Measurements from ENCODE around the gene UBL3.

UBL3 gene

GRCh38 chr13:29749401-29750182 is 100.8 kb downstream of the UBL3 start:
- Histone ChIP-seq H4K20me1 (ENCODE audit: insufficient read depth) (no peaks in the 10 kb centered on the region), H3K27ac (no peak overlapping the region), H3K4me3 (IDR thresholded peaks at IDR 0.05; ENCODE audit: insufficient read depth, low read depth, low read length) (no peak overlapping the region), H3K79me2 (ENCODE audit: insufficient read depth, low read depth) (no peaks in the 10 kb centered on the region), H3K27me3 (ENCODE audit: insufficient read depth, low read depth) (no peaks in the 10 kb centered on the region), H3K4me1 (ENCODE audit: low read depth, poor library complexity, severe bottlenecking) (no peaks in the 10 kb centered on the region), H2AFZ (ENCODE audit: low read depth) (no peak overlapping the region), H3K9ac (no peak overlapping the region), H3K36me3 (ENCODE audit: insufficient read depth) (no peaks in the 10 kb centered on the region), H3K4me2 (no peak overlapping the region)
- TF ChIP-seq CTCF (conservative IDR thresholded peaks at IDR 0.05; ENCODE audit: low read depth, low read length), result no peak

- no peak for TF ChIP-seq CTCF (conservative IDR thresholded peaks at IDR 0.05; ENCODE audit: low read depth, low read length)
- Histone ChIP-seq H3K27ac (no peak overlapping the region), H3K4me3 (IDR thresholded peaks at IDR 0.05; ENCODE audit: insufficient read depth, low read depth, low read length) (no peak overlapping the region), H3K36me3 (ENCODE audit: insufficient read depth) (no peaks in the 10 kb centered on the region), H4K20me1 (ENCODE audit: insufficient read depth) (no peaks in the 10 kb centered on the region), H3K9ac (no peak overlapping the region), H2AFZ (ENCODE audit: low read depth) (no peak overlapping the region), H3K4me2 (no peak overlapping the region), H3K4me1 (ENCODE audit: low read depth, poor library complexity, severe bottlenecking) (peaks cover 9% of the 10 kb centered on the region), H3K79me2 (ENCODE audit: insufficient read depth, low read depth) (no peaks in the 10 kb centered on the region), H3K27me3 (ENCODE audit: insufficient read depth, low read depth) (no peaks in the 10 kb centered on the region)
Measured at GRCh38 chr13:29748097-29748496, 102.3 kb downstream of the UBL3 start.

GRCh38 chr13:29746148-29746677 is 104.2 kb downstream of the UBL3 start:
- no peaks in the 10 kb centered on the region for H3K36me3 ChIP-seq (ENCODE audit: insufficient read depth)
- H3K9ac ChIP-seq, result no peak overlapping the region
- no peak for TF ChIP-seq CTCF (conservative IDR thresholded peaks at IDR 0.05; ENCODE audit: low read depth, low read length)
- H3K27ac ChIP-seq, result no peak overlapping the region
- H4K20me1 ChIP-seq (ENCODE audit: insufficient read depth), result no peaks in the 10 kb centered on the region
- H3K4me1 ChIP-seq (ENCODE audit: low read depth, poor library complexity, severe bottlenecking), result peaks cover 11% of the 10 kb centered on the region
- H3K4me3 ChIP-seq (IDR thresholded peaks at IDR 0.05; ENCODE audit: insufficient read depth, low read depth, low read length), result no peak overlapping the region
- no peak overlapping the region for H2AFZ ChIP-seq (ENCODE audit: low read depth)
- H3K4me2 ChIP-seq, result no peak overlapping the region
- H3K27me3 ChIP-seq (ENCODE audit: insufficient read depth, low read depth), result no peaks in the 10 kb centered on the region
- H3K79me2 ChIP-seq (ENCODE audit: insufficient read depth, low read depth), result no peaks in the 10 kb centered on the region

- H4K20me1 ChIP-seq (ENCODE audit: insufficient read depth), result no peaks in the 10 kb centered on the region
- H3K27ac ChIP-seq, result no peak overlapping the region
- no peak overlapping the region for H3K4me2 ChIP-seq
- H3K9ac ChIP-seq, result no peak overlapping the region
- peaks cover 11% of the 10 kb centered on the region for H3K4me1 ChIP-seq (ENCODE audit: low read depth, poor library complexity, severe bottlenecking)
- no peaks in the 10 kb centered on the region for H3K79me2 ChIP-seq (ENCODE audit: insufficient read depth, low read depth)
- H3K27me3 ChIP-seq (ENCODE audit: insufficient read depth, low read depth), result no peaks in the 10 kb centered on the region
- no peak overlapping the region for H2AFZ ChIP-seq (ENCODE audit: low read depth)
- no peaks in the 10 kb centered on the region for H3K36me3 ChIP-seq (ENCODE audit: insufficient read depth)
- no peak overlapping the region for H3K4me3 ChIP-seq (IDR thresholded peaks at IDR 0.05; ENCODE audit: insufficient read depth, low read depth, low read length)
- no peak for TF ChIP-seq CTCF (conservative IDR thresholded peaks at IDR 0.05; ENCODE audit: low read depth, low read length)
Measured at GRCh38 chr13:29745704-29746103, 104.7 kb downstream of the UBL3 start.

All from KMS-11 (cell line).